Progenitor cell of endocrine pancreas (in vitro differentiated cells): Measurements from ENCODE around the gene CPEB4. TPM values are rescaled to one million over a fixed set of nuclear protein-coding genes. Genes with fewer than 3 reads are reported as not detected.

Experiments
- DNase-seq: peaks from one replicate; pipeline ENCODE4 v3.0.0; 2021; ENCODE audit warnings: low spot score; ENCODE audit not compliant: unreplicated experiment
- H3K27ac Mint-ChIP-seq: 2 replicates; pipeline ENCODE4 v1.8.0; 2021; ENCODE audit warnings: mild to moderate bottlenecking, moderate library complexity, mixed read lengths
- H3K27me3 Mint-ChIP-seq: 2 replicates; pipeline ENCODE4 v1.8.0; 2021; ENCODE audit warnings: mixed read lengths
- H3K36me3 Mint-ChIP-seq: 2 replicates; pipeline ENCODE4 v1.8.0; 2022; ENCODE audit warnings: mixed read lengths; ENCODE audit not compliant: insufficient read depth
- H3K4me1 Mint-ChIP-seq: 2 replicates; pipeline ENCODE4 v1.8.0; 2021; ENCODE audit warnings: low read depth, mixed read lengths
- H3K4me3 Mint-ChIP-seq: 2 replicates; pipeline ENCODE4 v1.8.0; 2021; ENCODE audit warnings: low read depth, mild to moderate bottlenecking, moderate library complexity, mixed read lengths
- H3K9me3 Mint-ChIP-seq: 2 replicates; pipeline ENCODE4 v1.8.0; 2021; ENCODE audit warnings: low read depth, mixed read lengths
- total RNA-seq: library from RNA; stranded (reverse); gene quantifications from 2 replicates; pipeline ENCODE4 v1.2.1, GENCODE V29; 2021
- TF ChIP-seq, protein P1 (sequence below): fragments of 200-600 bp; sonication (generic); IDR thresholded peaks from one replicate; pipeline ENCODE4 v1.5.0; 2021; ENCODE audit warnings: antibody characterized with exemption, mild to moderate bottlenecking; ENCODE audit not compliant: unreplicated experiment

The CPEB4 gene
- total RNA-seq, 1 donor from 2014 or later, result 16.7 TPM

- no peak overlapping the region for H3K4me3 Mint-ChIP-seq
- TF ChIP-seq, protein P1, sequence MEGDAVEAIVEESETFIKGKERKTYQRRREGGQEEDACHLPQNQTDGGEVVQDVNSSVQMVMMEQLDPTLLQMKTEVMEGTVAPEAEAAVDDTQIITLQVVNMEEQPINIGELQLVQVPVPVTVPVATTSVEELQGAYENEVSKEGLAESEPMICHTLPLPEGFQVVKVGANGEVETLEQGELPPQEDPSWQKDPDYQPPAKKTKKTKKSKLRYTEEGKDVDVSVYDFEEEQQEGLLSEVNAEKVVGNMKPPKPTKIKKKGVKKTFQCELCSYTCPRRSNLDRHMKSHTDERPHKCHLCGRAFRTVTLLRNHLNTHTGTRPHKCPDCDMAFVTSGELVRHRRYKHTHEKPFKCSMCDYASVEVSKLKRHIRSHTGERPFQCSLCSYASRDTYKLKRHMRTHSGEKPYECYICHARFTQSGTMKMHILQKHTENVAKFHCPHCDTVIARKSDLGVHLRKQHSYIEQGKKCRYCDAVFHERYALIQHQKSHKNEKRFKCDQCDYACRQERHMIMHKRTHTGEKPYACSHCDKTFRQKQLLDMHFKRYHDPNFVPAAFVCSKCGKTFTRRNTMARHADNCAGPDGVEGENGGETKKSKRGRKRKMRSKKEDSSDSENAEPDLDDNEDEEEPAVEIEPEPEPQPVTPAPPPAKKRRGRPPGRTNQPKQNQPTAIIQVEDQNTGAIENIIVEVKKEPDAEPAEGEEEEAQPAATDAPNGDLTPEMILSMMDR, result no peak
- no peaks in the 10 kb centered on the region for H3K9me3 Mint-ChIP-seq
- H3K36me3 Mint-ChIP-seq, result no peaks in the 10 kb centered on the region
- H3K27ac Mint-ChIP-seq, result no peak overlapping the region
- no peak for DNase-seq
- peaks cover 19% of the 10 kb centered on the region for H3K4me1 Mint-ChIP-seq
- no peaks in the 10 kb centered on the region for H3K27me3 Mint-ChIP-seq
These were observed 32.0 kb downstream of the CPEB4 start for GRCh38 chr5:173920024-173920753.

DNA sequence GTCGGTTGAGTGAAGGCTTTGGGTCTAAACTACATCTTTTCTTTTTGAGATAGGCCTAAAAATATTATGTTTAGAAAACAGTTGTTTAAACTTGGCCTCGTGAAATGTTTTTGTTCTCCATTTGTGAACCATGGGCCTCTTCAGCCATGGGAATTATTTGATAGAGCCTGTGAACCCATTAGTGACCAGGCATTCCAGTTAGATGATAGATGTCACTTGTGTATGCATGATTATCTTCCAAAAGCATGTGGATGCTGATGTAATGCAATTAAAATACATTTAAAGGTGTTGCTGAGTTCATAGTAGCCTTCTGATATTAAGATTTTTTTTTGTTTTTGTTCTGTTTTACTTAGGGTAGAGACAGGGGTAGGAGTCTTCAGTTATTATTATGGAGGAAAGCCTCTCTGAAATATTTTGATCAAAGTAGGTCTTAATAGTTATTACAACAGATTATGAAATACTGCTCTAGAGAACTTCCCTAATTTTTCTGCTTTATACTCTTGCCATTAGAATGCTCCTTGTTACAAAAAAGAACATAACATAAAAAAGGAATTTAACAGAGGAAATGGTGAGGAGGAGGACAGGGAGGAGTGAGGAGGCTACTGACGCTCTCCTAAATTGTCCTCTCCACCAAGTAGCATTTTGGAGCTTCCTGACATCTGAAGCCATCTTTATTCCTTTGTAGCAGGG, 32.9 kb downstream of the CPEB4 start:
- no peak overlapping the region for H3K4me3 Mint-ChIP-seq
- no peak overlapping the region for H3K27ac Mint-ChIP-seq
- TF ChIP-seq, protein P1, result no peak
- H3K9me3 Mint-ChIP-seq, result no peaks in the 10 kb centered on the region
- no peaks in the 10 kb centered on the region for H3K36me3 Mint-ChIP-seq
- no peaks in the 10 kb centered on the region for H3K27me3 Mint-ChIP-seq
- DNase-seq, result no peak
- H3K4me1 Mint-ChIP-seq, result peaks cover 21% of the 10 kb centered on the region

DNA sequence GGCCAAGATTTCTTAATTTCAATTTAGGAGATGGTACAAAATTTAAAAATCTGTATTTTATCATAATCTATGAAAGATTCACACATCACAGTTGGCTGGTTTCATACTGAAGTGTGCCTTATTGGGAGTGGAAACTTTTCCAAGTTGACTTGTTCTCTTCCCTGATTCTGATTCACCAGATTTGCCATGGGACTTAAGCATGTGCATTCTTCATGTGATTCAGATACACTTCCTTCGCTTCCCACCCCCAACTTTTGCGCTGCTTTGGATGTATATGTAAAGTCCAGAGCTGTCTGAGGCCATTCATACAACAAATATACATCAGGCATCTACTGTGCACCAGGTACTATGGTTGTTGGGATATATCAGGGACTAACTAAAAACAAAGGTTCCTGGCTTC, 34.4 kb downstream of the CPEB4 start:
- DNase-seq, result no peak
- no peak overlapping the region for H3K27ac Mint-ChIP-seq
- H3K9me3 Mint-ChIP-seq, result no peaks in the 10 kb centered on the region
- no peaks in the 10 kb centered on the region for H3K27me3 Mint-ChIP-seq
- TF ChIP-seq, protein P1, result no peak
- H3K36me3 Mint-ChIP-seq, result no peaks in the 10 kb centered on the region
- H3K4me1 Mint-ChIP-seq, result peaks cover 23% of the 10 kb centered on the region
- H3K4me3 Mint-ChIP-seq, result no peak overlapping the region

GRCh38 chr5:173923218-173924095, 35.3 kb downstream of the CPEB4 start:
- peaks cover 23% of the 10 kb centered on the region for H3K4me1 Mint-ChIP-seq
- no peak overlapping the region for H3K4me3 Mint-ChIP-seq
- no peak for DNase-seq
- no peak overlapping the region for H3K27ac Mint-ChIP-seq
- H3K27me3 Mint-ChIP-seq, result no peaks in the 10 kb centered on the region
- TF ChIP-seq, protein P1, result no peak
- no peaks in the 10 kb centered on the region for H3K9me3 Mint-ChIP-seq
- H3K36me3 Mint-ChIP-seq, result no peaks in the 10 kb centered on the region

GRCh38 chr5:173924899-173925298, 36.8 kb downstream of the CPEB4 start:
- H3K9me3 Mint-ChIP-seq, result no peaks in the 10 kb centered on the region
- H3K27me3 Mint-ChIP-seq, result no peaks in the 10 kb centered on the region
- H3K27ac Mint-ChIP-seq, result no peak overlapping the region
- peaks cover 23% of the 10 kb centered on the region for H3K4me1 Mint-ChIP-seq
- H3K4me3 Mint-ChIP-seq, result no peak overlapping the region
- no peaks in the 10 kb centered on the region for H3K36me3 Mint-ChIP-seq
- DNase-seq, result no peak
- TF ChIP-seq, protein P1, result no peak
